ENCODE data around the gene MAP4K3.
"Not testable (repeated sequence)": the region's sequence is repeated elsewhere in the genome, so short reads cannot be mapped to it uniquely, and the experiment has no call there.

The MAP4K3 gene

GRCh38 chr2:39260087-39260486 lies 177.0 kb downstream of the MAP4K3 start:
- TF ChIP-seq, protein P1, sequence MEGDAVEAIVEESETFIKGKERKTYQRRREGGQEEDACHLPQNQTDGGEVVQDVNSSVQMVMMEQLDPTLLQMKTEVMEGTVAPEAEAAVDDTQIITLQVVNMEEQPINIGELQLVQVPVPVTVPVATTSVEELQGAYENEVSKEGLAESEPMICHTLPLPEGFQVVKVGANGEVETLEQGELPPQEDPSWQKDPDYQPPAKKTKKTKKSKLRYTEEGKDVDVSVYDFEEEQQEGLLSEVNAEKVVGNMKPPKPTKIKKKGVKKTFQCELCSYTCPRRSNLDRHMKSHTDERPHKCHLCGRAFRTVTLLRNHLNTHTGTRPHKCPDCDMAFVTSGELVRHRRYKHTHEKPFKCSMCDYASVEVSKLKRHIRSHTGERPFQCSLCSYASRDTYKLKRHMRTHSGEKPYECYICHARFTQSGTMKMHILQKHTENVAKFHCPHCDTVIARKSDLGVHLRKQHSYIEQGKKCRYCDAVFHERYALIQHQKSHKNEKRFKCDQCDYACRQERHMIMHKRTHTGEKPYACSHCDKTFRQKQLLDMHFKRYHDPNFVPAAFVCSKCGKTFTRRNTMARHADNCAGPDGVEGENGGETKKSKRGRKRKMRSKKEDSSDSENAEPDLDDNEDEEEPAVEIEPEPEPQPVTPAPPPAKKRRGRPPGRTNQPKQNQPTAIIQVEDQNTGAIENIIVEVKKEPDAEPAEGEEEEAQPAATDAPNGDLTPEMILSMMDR (IDR thresholded peaks at IDR 0.05; ENCODE audit: low read depth, low read length) = no peak

GRCh38 chr2:39256040-39256439 lies 181.0 kb downstream of the MAP4K3 start:
- no peak overlapping the region for H3K4me3 ChIP-seq (ENCODE audit: low read depth, low read length)
- TF ChIP-seq, protein P1 (IDR thresholded peaks at IDR 0.05; ENCODE audit: low read depth, low read length) = no peak

More at GRCh38 chr2:39260087-39260486, 177.0 kb downstream of the MAP4K3 start:
- no peak overlapping the region for H3K4me3 ChIP-seq (ENCODE audit: low read depth, low read length)

- TF ChIP-seq, protein P1 (IDR thresholded peaks at IDR 0.05; ENCODE audit: low read depth, low read length) = no peak
- H3K4me3 ChIP-seq (ENCODE audit: low read depth, low read length) = no peak overlapping the region
Observed at GRCh38 chr2:39252888-39253518, 184.1 kb downstream of the MAP4K3 start.

DNA sequence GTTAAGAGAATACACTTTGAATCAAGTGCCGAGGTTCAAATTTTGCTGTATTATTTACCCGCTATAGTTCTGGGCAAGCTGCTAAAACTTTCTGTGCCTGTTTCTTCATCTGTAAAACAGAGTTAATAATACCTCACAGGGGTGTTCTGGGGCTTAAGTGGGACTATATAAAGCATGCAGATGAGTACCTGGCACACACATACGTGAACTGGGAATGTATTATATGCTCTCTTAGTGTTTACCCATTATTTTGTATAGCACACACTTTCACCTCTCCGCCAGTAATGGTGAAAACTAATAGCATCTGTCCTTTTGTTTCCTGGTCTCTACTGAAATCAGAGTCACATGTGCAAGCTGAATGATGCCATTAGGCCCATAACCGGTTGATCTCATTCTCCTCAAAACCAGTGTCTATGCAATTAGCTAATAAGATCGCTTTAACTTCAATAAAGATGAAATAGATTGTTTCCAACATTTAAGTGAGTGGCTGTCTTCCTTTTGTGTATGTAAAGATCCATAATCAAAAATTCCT lies 189.5 kb downstream of the MAP4K3 start:
- TF ChIP-seq, protein P1 (IDR thresholded peaks at IDR 0.05; ENCODE audit: low read depth, low read length) = no peak
- no peak overlapping the region for H3K4me3 ChIP-seq (ENCODE audit: low read depth, low read length)

DNA sequence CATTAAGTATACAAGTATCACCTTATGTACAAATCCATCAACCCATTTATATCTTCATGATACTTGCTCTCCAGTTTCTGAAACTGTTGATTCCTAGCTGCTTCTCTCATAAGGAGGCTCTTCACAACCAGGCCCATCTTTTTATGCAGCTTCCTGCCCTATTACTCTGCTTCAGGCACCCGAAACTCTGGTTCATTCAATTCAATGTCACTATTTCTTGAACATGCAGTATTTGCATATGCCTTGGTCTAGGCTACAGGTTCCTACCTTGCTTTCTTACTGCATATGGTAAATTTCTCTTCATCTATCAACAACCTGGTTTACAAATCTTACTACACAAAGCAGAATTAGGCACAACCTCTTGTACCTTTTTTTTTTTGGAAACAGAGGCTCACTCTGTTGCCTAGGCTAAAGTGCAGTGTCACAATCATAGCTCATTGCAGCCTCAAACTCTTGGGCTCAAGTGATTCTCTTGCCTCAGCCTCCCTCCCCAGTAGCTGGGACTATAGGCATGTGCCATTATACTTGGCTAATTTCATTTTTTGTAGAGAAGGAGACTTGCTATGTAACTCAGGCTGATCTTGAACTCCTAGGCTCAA lies 190.6 kb downstream of the MAP4K3 start:
- TF ChIP-seq, protein P1 (IDR thresholded peaks at IDR 0.05; ENCODE audit: low read depth, low read length) = no peak
- H3K4me3 ChIP-seq (ENCODE audit: low read depth, low read length) = no peak overlapping the region

DNA sequence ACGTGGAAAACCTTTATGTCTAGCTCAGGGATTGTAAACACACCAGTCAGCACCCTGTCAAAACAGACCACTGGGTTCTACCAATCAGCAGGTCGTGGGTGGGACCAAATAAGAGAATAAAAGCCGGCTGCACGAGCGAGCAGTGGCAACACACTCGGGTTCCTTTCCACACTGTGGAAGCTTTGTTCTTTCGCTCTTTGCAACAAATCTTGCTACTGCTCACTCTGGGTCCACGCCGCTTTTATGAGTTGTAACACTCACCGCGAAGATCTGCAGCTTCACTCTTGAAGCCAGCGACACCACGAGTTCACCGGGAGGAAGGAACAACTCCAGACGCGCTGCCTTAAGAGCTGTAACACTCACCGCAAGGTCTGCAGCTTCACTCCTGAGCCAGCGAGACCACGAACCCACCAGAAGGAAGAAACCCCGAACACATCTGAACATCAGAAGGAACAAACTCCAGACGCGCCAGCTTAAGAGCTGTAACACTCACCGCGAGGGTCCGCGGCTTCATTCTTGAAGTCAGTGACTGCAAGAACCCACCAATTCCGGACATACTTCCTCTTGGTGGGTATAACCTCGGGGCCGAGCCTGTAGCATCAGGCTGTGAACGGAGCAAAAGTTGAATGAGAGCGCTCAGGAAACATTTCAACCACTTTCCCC lies 192.0 kb downstream of the MAP4K3 start:
- H3K4me3 ChIP-seq (ENCODE audit: low read depth, low read length) = not testable (repeated sequence)

- not testable (repeated sequence) for H3K4me3 ChIP-seq (ENCODE audit: low read depth, low read length)
Observed at GRCh38 chr2:39244241-39244862, 192.7 kb downstream of the MAP4K3 start.
